ENCODE results near the gene FHL3. TPM values are rescaled to one million over a fixed set of nuclear protein-coding genes. Genes with fewer than 3 reads are reported as not detected.

The FHL3 gene
- total and polyA plus RNA-seq, 2 donors (not counting 3 experiments of a cell fraction or from before 2014, with no cell fraction given), result 26.1 to 58.7 TPM

GRCh38 chr1:38039331-38040088, 34.2 kb upstream of the FHL3 start:
- POLR2A ChIA-PET, result no interaction called here
- no TSS peak for BruUV-seq (replicated peaks)
- Histone ChIP-seq H3K4me2 (ENCODE audit: insufficient read depth, low read length) (no peak overlapping the region), H3K9me1 (replicated peaks; ENCODE audit: control insufficient read depth, extremely low read depth, insufficient read depth, low read length) (no peaks in the 10 kb centered on the region), H3K9me3 (replicated peaks; ENCODE audit: control insufficient read depth, insufficient read depth, low read length) (no peaks in the 10 kb centered on the region), H3K4me3 (replicated peaks in 1 of 3; ENCODE audit: insufficient read depth in 1 of 3, low read depth in 1 of 3, low read length in 3 of 3) (no peak overlapping the region), H3K27me3 (ENCODE audit: control insufficient read depth in 2 of 2, insufficient read depth in 2 of 2, low read length in 2 of 2) (peaks cover 34 to 39% of the 10 kb centered on the region in 2 experiments), H3K27ac (ENCODE audit: insufficient read depth, low read depth, low read length) (no peak overlapping the region), H3K4me1 (ENCODE audit: control insufficient read depth, extremely low read depth, insufficient read depth, low read length) (peaks cover under 1% of the 10 kb centered on the region), H3K36me3 (ENCODE audit: control insufficient read depth in 2 of 2, extremely low read depth in 1 of 2, insufficient read depth in 2 of 2, low read length in 2 of 2) (no peaks in the 10 kb centered on the region), H3K79me2 (ENCODE audit: control insufficient read depth, insufficient read depth, low read length) (no peaks in the 10 kb centered on the region), H4K20me1 (replicated peaks; ENCODE audit: control insufficient read depth, extremely low read depth, insufficient read depth, low read length) (no peaks in the 10 kb centered on the region), H2AFZ (ENCODE audit: low read depth, low read length) (no peak overlapping the region), H3K9ac (replicated peaks; ENCODE audit: extremely low read depth, insufficient read depth, low read length) (no peak overlapping the region)
- no peak for DNase-seq (ENCODE audit: low read depth, low spot score)
- no peak for TF ChIP-seq FOS (IDR thresholded peaks at IDR 0.05; ENCODE audit: borderline replicate concordance, insufficient read depth, low read length)
- intact Hi-C loops (cut with micrococcal nuclease), result no loop called here
- dilution Hi-C loops (cut with MboI; ENCODE audit: extremely low pct_ligation_motif_present, low sequenced_read_pairs), result no loop called here
- no peak for FAIRE-seq
- CTCF ChIA-PET, result interaction anchor here (1.2 to 3.4 kb wide), 4 partner anchors 12 to 795 kb away, joined by 4 to 20 read pairs (median 10); no protein-coding TSS in a partner anchor

- Histone ChIP-seq H3K9me3 (replicated peaks; ENCODE audit: control insufficient read depth, insufficient read depth, low read length) (no peaks in the 10 kb centered on the region), H3K4me1 (ENCODE audit: control insufficient read depth, extremely low read depth, insufficient read depth, low read length) (no peaks in the 10 kb centered on the region), H3K27ac (ENCODE audit: insufficient read depth, low read depth, low read length) (no peak overlapping the region), H2AFZ (ENCODE audit: low read depth, low read length) (no peak overlapping the region), H3K4me2 (ENCODE audit: insufficient read depth, low read length) (no peak overlapping the region), H3K36me3 (ENCODE audit: control insufficient read depth in 2 of 2, extremely low read depth in 1 of 2, insufficient read depth in 2 of 2, low read length in 2 of 2) (no peaks in the 10 kb centered on the region), H3K79me2 (ENCODE audit: control insufficient read depth, insufficient read depth, low read length) (no peaks in the 10 kb centered on the region), H3K27me3 (ENCODE audit: control insufficient read depth in 2 of 2, insufficient read depth in 2 of 2, low read length in 2 of 2) (peaks cover 27 to 32% of the 10 kb centered on the region in 2 experiments), H4K20me1 (replicated peaks; ENCODE audit: control insufficient read depth, extremely low read depth, insufficient read depth, low read length) (no peaks in the 10 kb centered on the region), H3K9ac (replicated peaks; ENCODE audit: extremely low read depth, insufficient read depth, low read length) (no peak overlapping the region), H3K4me3 (replicated peaks in 1 of 3; ENCODE audit: insufficient read depth in 1 of 3, low read depth in 1 of 3, low read length in 3 of 3) (no peak overlapping the region), H3K9me1 (replicated peaks; ENCODE audit: control insufficient read depth, extremely low read depth, insufficient read depth, low read length) (no peaks in the 10 kb centered on the region)
- no peak for TF ChIP-seq CTCF (IDR thresholded peaks at IDR 0.05; ENCODE audit: extremely low read depth in 1 of 2, insufficient read depth in 1 of 2, low read depth in 1 of 2, low read length in 2 of 2)
- ChIA-PET POLR2A (no interaction called here), CTCF (interaction anchor here (0.9 to 3.4 kb wide), 4 partner anchors 11 to 796 kb away, joined by 3 to 20 read pairs (median 10); no protein-coding TSS in a partner anchor)
- BruUV-seq (replicated peaks), result no TSS peak
- DNase-seq (ENCODE audit: low read depth, low spot score) (no peak), FAIRE-seq (no peak)
- intact Hi-C loops (cut with micrococcal nuclease) (no loop called here), dilution Hi-C loops (cut with MboI; ENCODE audit: extremely low pct_ligation_motif_present, low sequenced_read_pairs) (no loop called here)
Observed at GRCh38 chr1:38038861-38039260, 33.5 kb upstream of the FHL3 start.
